Measurements from ENCODE around the gene CT47C1.

CT47C1 gene

DNA sequence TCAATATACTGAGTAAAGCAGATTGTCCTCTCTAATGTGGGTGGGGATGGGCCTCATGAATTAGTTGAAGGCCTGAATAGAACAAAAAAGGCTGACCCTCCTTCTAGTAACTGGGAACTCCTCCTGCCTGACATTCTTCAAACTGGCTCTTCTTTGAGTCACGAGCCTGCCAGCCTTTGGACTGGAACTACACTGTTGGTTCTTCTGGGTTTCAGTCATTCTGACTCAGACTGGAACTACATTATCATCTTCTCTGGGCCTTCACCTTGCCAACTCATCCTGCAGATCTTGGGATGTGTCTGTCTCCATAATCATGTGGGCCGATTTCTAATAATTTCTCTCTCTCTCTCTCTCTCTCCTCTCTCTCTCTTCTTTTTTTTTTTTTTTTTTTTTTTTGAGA lies 26.9 kb upstream of the CT47C1 start:
- Histone ChIP-seq H3K27ac (no peak overlapping the region), H3K4me3 (ENCODE audit: low read depth in 1 of 2, low read length in 1 of 2) (no peak overlapping the region), H3K27me3 (no peaks in the 10 kb centered on the region), H3K36me3 (no peaks in the 10 kb centered on the region), H3K4me1 (ENCODE audit: control insufficient read depth in 1 of 2, insufficient read depth in 1 of 2, low read depth in 1 of 2, low read length in 1 of 2) (no peaks in the 10 kb centered on the region), H3K9me3 (no peaks in the 10 kb centered on the region)
- TF ChIP-seq, protein P1, sequence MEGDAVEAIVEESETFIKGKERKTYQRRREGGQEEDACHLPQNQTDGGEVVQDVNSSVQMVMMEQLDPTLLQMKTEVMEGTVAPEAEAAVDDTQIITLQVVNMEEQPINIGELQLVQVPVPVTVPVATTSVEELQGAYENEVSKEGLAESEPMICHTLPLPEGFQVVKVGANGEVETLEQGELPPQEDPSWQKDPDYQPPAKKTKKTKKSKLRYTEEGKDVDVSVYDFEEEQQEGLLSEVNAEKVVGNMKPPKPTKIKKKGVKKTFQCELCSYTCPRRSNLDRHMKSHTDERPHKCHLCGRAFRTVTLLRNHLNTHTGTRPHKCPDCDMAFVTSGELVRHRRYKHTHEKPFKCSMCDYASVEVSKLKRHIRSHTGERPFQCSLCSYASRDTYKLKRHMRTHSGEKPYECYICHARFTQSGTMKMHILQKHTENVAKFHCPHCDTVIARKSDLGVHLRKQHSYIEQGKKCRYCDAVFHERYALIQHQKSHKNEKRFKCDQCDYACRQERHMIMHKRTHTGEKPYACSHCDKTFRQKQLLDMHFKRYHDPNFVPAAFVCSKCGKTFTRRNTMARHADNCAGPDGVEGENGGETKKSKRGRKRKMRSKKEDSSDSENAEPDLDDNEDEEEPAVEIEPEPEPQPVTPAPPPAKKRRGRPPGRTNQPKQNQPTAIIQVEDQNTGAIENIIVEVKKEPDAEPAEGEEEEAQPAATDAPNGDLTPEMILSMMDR (IDR thresholded peaks at IDR 0.05), result no peak

- Histone ChIP-seq H3K4me3 (ENCODE audit: low read depth in 1 of 2, low read length in 1 of 2) (no peak overlapping the region), H3K27me3 (no peaks in the 10 kb centered on the region), H3K36me3 (no peaks in the 10 kb centered on the region), H3K9me3 (no peaks in the 10 kb centered on the region), H3K27ac (no peak overlapping the region), H3K4me1 (ENCODE audit: control insufficient read depth in 1 of 2, insufficient read depth in 1 of 2, low read depth in 1 of 2, low read length in 1 of 2) (no peaks in the 10 kb centered on the region)
- TF ChIP-seq, protein P1 (IDR thresholded peaks at IDR 0.05), result no peak
Measured at GRCh38 chrX:119055687-119056086, 17.1 kb upstream of the CT47C1 start.

DNA sequence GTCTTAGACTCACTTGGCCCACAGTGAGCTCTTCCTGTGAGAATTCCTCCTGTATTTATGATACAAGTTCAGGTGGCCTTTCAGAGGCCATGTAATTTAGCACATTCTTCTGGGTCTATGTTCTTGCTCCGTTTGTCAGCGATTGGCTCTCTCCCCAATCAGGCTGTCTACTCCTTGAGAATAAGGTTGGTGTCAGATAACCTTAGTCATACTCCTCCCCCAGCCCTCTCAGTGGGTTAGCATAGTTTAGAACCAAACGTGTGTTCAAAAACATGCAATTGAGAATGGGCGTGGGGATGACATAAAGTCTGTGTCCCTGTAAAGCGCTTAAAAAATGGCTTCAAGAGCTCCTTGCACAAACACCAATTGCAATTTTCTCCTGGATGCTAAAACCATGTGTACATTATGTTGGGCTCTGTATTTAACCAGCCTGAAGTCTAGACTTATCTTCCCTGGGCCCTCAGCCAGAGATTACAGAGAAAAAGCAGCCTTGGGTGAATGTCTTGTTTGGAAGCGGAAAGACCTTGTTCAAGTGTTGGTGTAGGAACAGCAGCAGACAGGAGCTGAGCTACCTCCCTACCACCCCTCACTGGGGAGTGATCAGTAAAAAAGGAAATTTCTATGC lies 9.9 kb upstream of the CT47C1 start:
- Histone ChIP-seq H3K36me3 (no peaks in the 10 kb centered on the region), H3K27ac (no peak overlapping the region), H3K27me3 (no peaks in the 10 kb centered on the region)

DNA sequence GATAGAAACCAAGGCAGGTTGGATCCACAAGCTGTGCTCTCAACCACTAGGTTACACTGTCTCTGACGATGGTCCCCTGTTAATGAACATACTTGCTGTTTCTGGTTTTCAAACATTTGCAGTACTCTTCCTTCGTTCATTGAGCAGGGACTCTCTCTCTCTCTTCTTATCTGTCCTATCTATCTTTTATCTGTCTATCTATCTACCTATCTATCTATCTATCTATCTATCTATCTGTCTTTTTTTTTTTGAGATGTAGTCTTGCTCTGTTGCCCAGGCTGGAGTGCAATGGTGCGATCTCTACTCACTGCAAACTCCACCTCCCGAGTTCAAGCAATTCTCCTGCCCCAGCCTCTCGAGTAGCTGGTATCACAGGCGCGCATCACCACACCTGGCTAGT lies 9.4 kb upstream of the CT47C1 start:
- H3K9me3 ChIP-seq, result no peaks in the 10 kb centered on the region
- TF ChIP-seq, protein P1 (IDR thresholded peaks at IDR 0.05), result no peak
- H3K27me3 ChIP-seq, result no peaks in the 10 kb centered on the region
- H3K36me3 ChIP-seq, result no peaks in the 10 kb centered on the region
- no peak overlapping the region for H3K4me3 ChIP-seq (ENCODE audit: low read depth in 1 of 2, low read length in 1 of 2)
- no peak overlapping the region for H3K27ac ChIP-seq
- no peaks in the 10 kb centered on the region for H3K4me1 ChIP-seq (ENCODE audit: control insufficient read depth in 1 of 2, insufficient read depth in 1 of 2, low read depth in 1 of 2, low read length in 1 of 2)

More for the DNA sequence above, 9.9 kb upstream of the CT47C1 start:
- TF ChIP-seq, protein P1 (IDR thresholded peaks at IDR 0.05), result no peak
- Histone ChIP-seq H3K4me1 (ENCODE audit: control insufficient read depth in 1 of 2, insufficient read depth in 1 of 2, low read depth in 1 of 2, low read length in 1 of 2) (no peaks in the 10 kb centered on the region), H3K9me3 (no peaks in the 10 kb centered on the region), H3K4me3 (ENCODE audit: low read depth in 1 of 2, low read length in 1 of 2) (no peak overlapping the region)

DNA sequence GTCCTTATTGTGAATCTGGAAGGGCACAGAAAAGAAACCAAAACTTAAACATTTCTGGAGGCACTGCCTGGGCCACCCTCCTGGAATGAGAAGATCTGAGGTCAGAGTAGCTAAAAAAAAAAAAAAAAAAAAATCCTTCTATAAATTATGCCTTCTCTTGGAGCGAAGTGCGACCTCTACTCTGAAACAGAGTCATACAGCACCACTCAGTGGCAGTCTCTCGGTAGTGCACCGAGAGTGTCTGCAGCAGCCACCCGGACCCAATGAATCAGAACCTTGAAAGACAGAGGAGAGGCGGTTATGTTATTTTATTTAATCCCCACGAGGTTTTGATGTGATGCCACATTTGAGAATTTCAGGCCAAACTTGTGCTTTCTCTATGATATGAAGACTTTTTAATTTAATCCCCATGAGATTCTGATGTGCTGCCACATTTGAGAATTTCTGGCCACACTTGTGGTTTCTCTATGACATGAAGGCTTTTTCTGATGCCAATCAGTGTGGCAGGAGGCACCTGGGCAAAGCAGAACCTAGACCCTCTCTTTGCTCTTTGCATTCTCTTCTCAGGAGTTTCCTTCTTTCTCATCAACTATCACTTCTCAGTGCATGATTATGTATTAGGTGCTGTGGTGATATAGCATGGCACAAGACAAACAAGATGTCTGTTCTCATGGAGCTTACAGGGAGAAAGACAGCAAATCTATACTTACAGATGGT lies 5.6 kb upstream of the CT47C1 start:
- H3K4me1 ChIP-seq (ENCODE audit: control insufficient read depth in 1 of 2, insufficient read depth in 1 of 2, low read depth in 1 of 2, low read length in 1 of 2), result no peaks in the 10 kb centered on the region
- no peak overlapping the region for H3K4me3 ChIP-seq (ENCODE audit: low read depth in 1 of 2, low read length in 1 of 2)
- no peak overlapping the region for H3K27ac ChIP-seq
- no peaks in the 10 kb centered on the region for H3K9me3 ChIP-seq
- H3K27me3 ChIP-seq, result no peaks in the 10 kb centered on the region
- TF ChIP-seq, protein P1 (IDR thresholded peaks at IDR 0.05), result no peak
- no peaks in the 10 kb centered on the region for H3K36me3 ChIP-seq
